Astrocyte (in vitro differentiated cells and primary cell): ENCODE measurements around the gene USP30. TPM values are rescaled to one million over a fixed set of nuclear protein-coding genes. Genes with fewer than 3 reads are reported as not detected.
A peak's percentile ranks its signal among the peaks of the same experiment; 100 is the strongest.

ENCODE experiments used
- DNase-seq: peaks from one replicate; pipeline ENCODE4 v3.0.0-alpha.2; 2010; ENCODE audit warnings: low read depth
- FAIRE-seq: peaks from 2 replicates; lab custom pipeline; 2011; peaks lifted over from hg19 to GRCh38; lab: Jason Lieb, UNC
- H2AFZ ChIP-seq: 2 replicates; pipeline ENCODE4 v1.6.0; 2012; ENCODE audit warnings: low read depth, low read length, inconsistent platforms
- H3K27ac ChIP-seq: 2 replicates; pipeline ENCODE4 v1.5.1; 2011; ENCODE audit warnings: low read depth, low read length, inconsistent platforms
- H3K27me3 ChIP-seq: 2 replicates; pipeline ENCODE4 v1.6.0; 2011; ENCODE audit warnings: low read length, inconsistent platforms; ENCODE audit not compliant: insufficient read depth
- H3K36me3 ChIP-seq: 2 replicates; pipeline ENCODE4 v1.5.1; 2011; ENCODE audit warnings: low read length, inconsistent platforms; ENCODE audit not compliant: insufficient read depth
- H3K4me1 ChIP-seq: 2 replicates; pipeline ENCODE4 v1.5.1; 2011; ENCODE audit warnings: low read length, inconsistent platforms; ENCODE audit not compliant: insufficient read depth
- H3K4me2 ChIP-seq: 2 replicates; pipeline ENCODE4 v1.6.0; 2012; ENCODE audit warnings: low read length, inconsistent platforms
- H3K4me3 ChIP-seq: 2 replicates; pipeline ENCODE4 v1.5.1; 2011; ENCODE audit warnings: low read depth, mild to moderate bottlenecking, low read length, inconsistent platforms; ENCODE audit not compliant: insufficient read depth
- H3K79me2 ChIP-seq: 2 replicates; pipeline ENCODE4 v1.6.0; 2012; ENCODE audit warnings: mild to moderate bottlenecking, low read length, inconsistent platforms; ENCODE audit not compliant: insufficient read depth
- H3K9ac ChIP-seq: 2 replicates; pipeline ENCODE4 v1.6.0; 2012; ENCODE audit warnings: mild to moderate bottlenecking, low read length, inconsistent platforms
- H3K9me3 ChIP-seq: 2 replicates; pipeline ENCODE4 v1.5.1; 2012; ENCODE audit warnings: low read depth, mild to moderate bottlenecking, low read length, inconsistent platforms; ENCODE audit not compliant: insufficient read depth
- H4K20me1 ChIP-seq: 2 replicates; pipeline ENCODE4 v1.6.0; 2012; ENCODE audit warnings: low read length, inconsistent platforms; ENCODE audit not compliant: insufficient read depth
- H3K27ac Mint-ChIP-seq: one replicate; pipeline ENCODE4 v1.8.0; 2021; ENCODE audit warnings: mild to moderate bottlenecking, mixed read lengths; ENCODE audit not compliant: unreplicated experiment
- H3K27me3 Mint-ChIP-seq: one replicate; pipeline ENCODE4 v1.8.0; 2021; ENCODE audit warnings: low read depth, mixed read lengths; ENCODE audit not compliant: unreplicated experiment
- H3K36me3 Mint-ChIP-seq: one replicate; pipeline ENCODE4 v1.8.0; 2021; ENCODE audit warnings: low read depth, mixed read lengths; ENCODE audit not compliant: unreplicated experiment
- H3K4me1 Mint-ChIP-seq: one replicate; pipeline ENCODE4 v1.8.0; 2021; ENCODE audit warnings: low read depth, mixed read lengths; ENCODE audit not compliant: unreplicated experiment
- H3K4me3 Mint-ChIP-seq: one replicate; pipeline ENCODE4 v1.8.0; 2021; ENCODE audit warnings: mild to moderate bottlenecking, moderate library complexity, mixed read lengths; ENCODE audit not compliant: unreplicated experiment
- H3K9me3 Mint-ChIP-seq: one replicate; pipeline ENCODE4 v1.8.0; 2021; ENCODE audit warnings: mild to moderate bottlenecking, mixed read lengths; ENCODE audit not compliant: unreplicated experiment
- CTCF ChIP-seq: IDR thresholded peaks from 2 replicates; pipeline ENCODE4 v1.5.1; 2011; ENCODE audit warnings: low read depth, mild to moderate bottlenecking, inconsistent platforms, low read length, moderate library complexity; ENCODE audit not compliant: insufficient read depth
- EZH2 ChIP-seq: IDR thresholded peaks from 2 replicates; pipeline ENCODE4 v1.6.1; 2012; ENCODE audit warnings: mild to moderate bottlenecking, low read length, inconsistent platforms; ENCODE audit not compliant: insufficient read depth
- total RNA-seq: library from RNA; stranded (reverse); gene quantifications from 2 replicates; pipeline ENCODE4 v1.2.1, GENCODE V29; 2021

The USP30 gene
- total RNA-seq, 1 donor from 2014 or later = 12.1 TPM

- H3K9me3 Mint-ChIP-seq = peaks cover 2% of the 10 kb centered on the region
- TF ChIP-seq CTCF (no peak), EZH2 (no peak)
- Histone ChIP-seq H3K4me1 (peaks cover 30% of the 10 kb centered on the region), H3K4me3 (peak overlapping the region; percentile 65), H4K20me1 (peaks cover 10% of the 10 kb centered on the region), H3K27me3 (no peaks in the 10 kb centered on the region), H3K4me2 (peak overlapping the region; percentile 93), H3K36me3 (peaks cover 8% of the 10 kb centered on the region), H3K27ac (peak overlapping the region; percentile 44), H3K79me2 (peaks cover 25% of the 10 kb centered on the region), H3K9ac (peak overlapping the region; percentile 63), H3K9me3 (no peaks in the 10 kb centered on the region), H2AFZ (peak overlapping the region; percentile 91)
- peaks cover 24% of the 10 kb centered on the region for H3K4me1 Mint-ChIP-seq
- peak overlapping the region; percentile 92 for H3K4me3 Mint-ChIP-seq
- DNase-seq (no peak), FAIRE-seq (no peak)
- H3K36me3 Mint-ChIP-seq = peaks cover 18% of the 10 kb centered on the region
- peaks cover 2% of the 10 kb centered on the region for H3K27me3 Mint-ChIP-seq
- peak overlapping the region; percentile 7 for H3K27ac Mint-ChIP-seq
These were observed 44.7 kb downstream of the USP30 start for GRCh38 chr12:109097140-109097434.

- TF ChIP-seq EZH2 (no peak), CTCF (no peak)
- DNase-seq (peak; percentile 80), FAIRE-seq (no peak)
- H3K9me3 Mint-ChIP-seq = no peaks in the 10 kb centered on the region
- H3K4me1 Mint-ChIP-seq = peaks cover 22% of the 10 kb centered on the region
- Histone ChIP-seq H3K4me3 (peak within 1 kb of the TSS; percentile 85), H3K36me3 (peaks cover 8% of the 10 kb centered on the region), H3K27me3 (no peaks in the 10 kb centered on the region), H3K79me2 (peaks cover 20% of the 10 kb centered on the region), H3K9me3 (no peaks in the 10 kb centered on the region), H3K4me2 (peak within 1 kb of the TSS; percentile 93), H3K27ac (peak within 1 kb of the TSS; percentile 67), H2AFZ (peak within 1 kb of the TSS; percentile 91), H3K9ac (peak within 1 kb of the TSS; percentile 86), H3K4me1 (peaks cover 24% of the 10 kb centered on the region), H4K20me1 (peaks cover 10% of the 10 kb centered on the region)
- peaks cover 16% of the 10 kb centered on the region for H3K36me3 Mint-ChIP-seq
- H3K27me3 Mint-ChIP-seq = peaks cover 2% of the 10 kb centered on the region
- peak within 1 kb of the TSS; percentile 92 for H3K4me3 Mint-ChIP-seq
- peak within 1 kb of the TSS; percentile 80 for H3K27ac Mint-ChIP-seq
These were observed 45.2 kb downstream of the USP30 start, which contains the start of gene UNG for GRCh38 chr12:109097435-109098182. Gene UNG, plus strand, starts transcription at chr12:109097597. Its CDS starts 83 bp downstream, at chr12:109097680.

GRCh38 chr12:109098183-109098604, 45.8 kb downstream of the USP30 start:
- peak; percentile 50 for DNase-seq
- Histone ChIP-seq H3K4me3 (peak overlapping the region; percentile 85), H3K79me2 (peaks cover 14% of the 10 kb centered on the region), H3K4me2 (peak overlapping the region; percentile 93), H3K9me3 (no peaks in the 10 kb centered on the region), H3K9ac (peak overlapping the region; percentile 86), H3K27ac (peak overlapping the region; percentile 67), H3K27me3 (no peaks in the 10 kb centered on the region), H4K20me1 (peaks cover 10% of the 10 kb centered on the region), H3K4me1 (peaks cover 18% of the 10 kb centered on the region), H2AFZ (peak overlapping the region; percentile 91), H3K36me3 (peaks cover 10% of the 10 kb centered on the region)
- Mint-ChIP-seq H3K36me3 (peaks cover 16% of the 10 kb centered on the region), H3K27me3 (peaks cover 2% of the 10 kb centered on the region), H3K9me3 (no peaks in the 10 kb centered on the region), H3K4me1 (peaks cover 22% of the 10 kb centered on the region), H3K27ac (peak overlapping the region; percentile 80), H3K4me3 (peak overlapping the region; percentile 92)
- TF ChIP-seq EZH2 (no peak), CTCF (no peak)
- no peak for FAIRE-seq
